Right atrium auricular region (tissue), 2 donors: ENCODE data around the gene TLE4. TPM values are rescaled to one million over a fixed set of nuclear protein-coding genes. Genes with fewer than 3 reads are reported as not detected.

Experiments
- DNase-seq: peaks from one replicate; pipeline ENCODE4 v3.0.0-alpha.2; 2019; ENCODE audit warnings: low spot score
- H3K27ac ChIP-seq, 2 donors: fragments of 200-600 bp; sonication (generic); 1 replicate in 1 of 2; 2 replicates in 1 of 2; pipeline ENCODE4 v1.5.1; 2016 to 2019
- H3K27me3 ChIP-seq, 2 donors: fragments of 200-600 bp; sonication (generic); one replicate each; pipeline versions ENCODE4 v1.5.1 to v1.6.0; 2017 to 2019
- H3K36me3 ChIP-seq: fragments of 200-600 bp; sonication (generic); one replicate; pipeline ENCODE4 v1.5.1; 2016
- H3K4me1 ChIP-seq, 2 donors: fragments of 200-600 bp; sonication (generic); one replicate each; pipeline versions ENCODE4 v1.5.1 to v1.6.0; 2017 to 2019
- H3K4me3 ChIP-seq, 2 donors: fragments of 200-600 bp; sonication (generic); 1 replicate in 1 of 2; 2 replicates in 1 of 2; pipeline ENCODE4 v1.5.1; 2017 to 2019; ENCODE audit warnings: mild to moderate bottlenecking in 1 of 2, moderate library complexity in 1 of 2
- H3K9me3 ChIP-seq, 2 donors: fragments of 200-600 bp; sonication (generic); one replicate each; pipeline ENCODE4 v1.5.1; 2019
- CTCF ChIP-seq, 2 donors: fragments of 200-600 bp; sonication (generic); IDR thresholded peaks; one replicate each; pipeline ENCODE4 v1.5.1; 2019; ENCODE audit warnings: antibody characterized with exemption in 2 of 2
- total RNA-seq, 2 donors: library from RNA; depleted of rRNA; stranded (reverse); fragments of >200 nt; gene quantifications; one replicate each; pipeline ENCODE4 v1.1.0, GENCODE V29; 2016

The TLE4 gene
- total RNA-seq, 2 donors from 2014 or later: 18.9 to 26.1 TPM

GRCh38 chr9:79584655-79584982 lies 12.9 kb downstream of the TLE4 start:
- Histone ChIP-seq H3K36me3 (no peaks in the 10 kb centered on the region), H3K27ac (peak overlapping the region in 1 of 2 donors; percentile 64), H3K4me3 (no peak overlapping the region), H3K4me1 (peaks cover 0 to 42% of the 10 kb centered on the region in 2 donors), H3K27me3 (no peaks in the 10 kb centered on the region), H3K9me3 (no peaks in the 10 kb centered on the region)
- DNase-seq: no peak
- TF ChIP-seq CTCF (IDR thresholded peaks at IDR 0.05): no peak

- DNase-seq: no peak
- H3K4me1 ChIP-seq: peaks cover 0 to 15% of the 10 kb centered on the region in 2 donors
- H3K27ac ChIP-seq: peak overlapping the region in 1 of 2 donors; percentile 72
Observed at GRCh38 chr9:79588488-79589223, 16.9 kb downstream of the TLE4 start.

GRCh38 chr9:79591458-79591857 lies 19.7 kb downstream of the TLE4 start:
- TF ChIP-seq CTCF (IDR thresholded peaks at IDR 0.05): no peak
- H3K4me1 ChIP-seq: peaks cover 0 to 3% of the 10 kb centered on the region in 2 donors
- no peaks in the 10 kb centered on the region for H3K27me3 ChIP-seq
- DNase-seq: no peak
- no peak overlapping the region for H3K27ac ChIP-seq
- H3K4me3 ChIP-seq: no peak overlapping the region
- no peaks in the 10 kb centered on the region for H3K36me3 ChIP-seq
- H3K9me3 ChIP-seq: no peaks in the 10 kb centered on the region

More at GRCh38 chr9:79588488-79589223, 16.9 kb downstream of the TLE4 start:
- no peaks in the 10 kb centered on the region for H3K36me3 ChIP-seq
- H3K27me3 ChIP-seq: no peaks in the 10 kb centered on the region
- TF ChIP-seq CTCF (IDR thresholded peaks at IDR 0.05): no peak
- no peak overlapping the region for H3K4me3 ChIP-seq
- no peaks in the 10 kb centered on the region for H3K9me3 ChIP-seq

- Histone ChIP-seq H3K36me3 (no peaks in the 10 kb centered on the region), H3K9me3 (no peaks in the 10 kb centered on the region), H3K27ac (no peak overlapping the region), H3K4me3 (no peak overlapping the region), H3K27me3 (no peaks in the 10 kb centered on the region), H3K4me1 (peaks cover 0 to 3% of the 10 kb centered on the region in 2 donors)
- TF ChIP-seq CTCF (IDR thresholded peaks at IDR 0.05): no peak
- no peak for DNase-seq
Observed at GRCh38 chr9:79592726-79593493, 21.1 kb downstream of the TLE4 start.

GRCh38 chr9:79598562-79599345 lies 27.0 kb downstream of the TLE4 start:
- Histone ChIP-seq H3K27ac (no peak overlapping the region), H3K4me3 (no peak overlapping the region), H3K27me3 (no peaks in the 10 kb centered on the region), H3K4me1 (no peaks in the 10 kb centered on the region), H3K36me3 (no peaks in the 10 kb centered on the region), H3K9me3 (peaks cover 0 to 11% of the 10 kb centered on the region in 2 donors)
- no peak for TF ChIP-seq CTCF (IDR thresholded peaks at IDR 0.05)
- DNase-seq: no peak
